ENCODE results near the gene CENPP.
"Not testable (repeated sequence)": the region's sequence is repeated elsewhere in the genome, so short reads cannot be mapped to it uniquely, and the experiment has no call there.

Gene CENPP

DNA sequence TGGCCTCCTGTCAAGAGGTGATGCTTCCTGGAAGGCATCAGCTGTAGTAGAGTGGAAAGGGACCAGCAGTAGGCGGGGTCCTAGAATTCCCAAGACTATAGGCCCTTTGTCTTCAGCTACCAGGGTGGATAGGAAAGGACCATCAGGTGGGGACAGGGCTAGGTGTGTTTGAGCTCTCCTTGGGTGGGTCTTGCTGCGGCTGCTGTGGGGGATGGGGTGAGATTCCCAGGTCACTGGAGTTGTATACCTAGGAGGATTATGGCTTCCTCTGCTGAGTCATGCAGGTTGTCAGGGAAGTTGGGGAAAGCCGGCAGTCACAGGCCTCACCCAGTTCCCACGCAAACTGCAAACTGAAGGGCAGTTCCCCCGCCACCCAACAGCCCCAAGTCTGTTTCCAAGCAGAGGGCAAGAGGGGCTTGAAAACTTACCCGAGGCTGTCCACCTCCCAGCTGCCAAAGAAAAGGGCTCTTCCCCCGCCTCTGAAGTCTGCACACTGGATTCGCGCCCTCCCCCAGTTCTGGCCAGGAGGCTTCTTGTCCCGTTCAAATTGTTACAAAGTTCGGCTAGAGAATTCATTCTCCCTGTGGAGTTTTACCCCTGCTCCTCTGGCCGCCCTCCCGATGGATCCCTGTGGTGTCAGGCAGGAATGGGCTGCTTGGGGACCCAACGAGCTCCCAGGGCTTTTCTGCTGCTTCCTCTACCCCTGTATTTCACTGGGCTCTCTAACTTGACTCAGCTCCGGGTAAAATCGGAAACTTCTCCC, 233.0 kb downstream of the CENPP start:
- DNase-seq: no peak

DNA sequence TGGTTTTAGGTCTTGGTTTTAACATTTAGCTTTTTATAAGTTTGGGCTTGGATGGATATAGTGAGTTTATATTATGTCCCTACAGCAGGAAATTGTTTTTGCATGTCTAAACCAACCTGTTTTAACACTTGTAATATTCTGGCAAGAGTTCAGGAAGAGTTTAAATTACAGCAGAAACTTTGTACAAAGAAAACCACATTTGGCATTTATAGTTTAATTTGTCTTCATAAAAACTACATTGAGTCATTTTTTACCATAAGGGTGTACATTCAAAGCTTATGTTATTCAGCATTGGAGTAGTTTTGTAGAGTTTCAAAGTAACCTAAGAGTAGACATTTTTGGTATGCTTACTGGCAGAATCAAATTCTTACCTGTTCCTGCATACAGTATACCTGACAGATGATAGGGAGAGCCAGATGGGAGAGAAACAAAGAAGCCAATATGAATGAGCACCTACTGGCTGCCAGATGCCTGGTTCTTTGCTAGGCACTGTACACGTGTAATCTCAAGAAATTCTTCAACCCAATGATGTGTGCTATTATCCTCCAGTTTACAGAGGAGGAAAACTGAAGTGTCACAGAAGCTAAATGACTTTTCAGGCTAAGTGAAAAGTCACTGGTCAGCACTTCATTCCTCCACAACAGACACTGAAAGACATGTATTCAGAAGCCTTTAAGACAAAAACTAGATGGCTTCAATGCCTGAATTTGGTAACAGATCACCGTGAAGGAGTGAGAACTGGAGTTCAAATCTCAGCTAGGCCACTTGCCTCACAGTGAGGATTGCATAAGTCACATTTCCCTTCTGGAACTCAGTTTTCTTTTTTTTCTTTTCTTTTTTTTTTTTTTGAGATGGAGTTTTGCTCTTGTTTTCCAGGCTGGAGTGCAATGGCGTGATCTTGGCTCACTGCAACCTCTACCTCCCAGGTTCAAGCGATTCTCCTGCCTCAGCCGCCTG, 235.9 kb downstream of the CENPP start:
- DNase-seq: no peak

DNA sequence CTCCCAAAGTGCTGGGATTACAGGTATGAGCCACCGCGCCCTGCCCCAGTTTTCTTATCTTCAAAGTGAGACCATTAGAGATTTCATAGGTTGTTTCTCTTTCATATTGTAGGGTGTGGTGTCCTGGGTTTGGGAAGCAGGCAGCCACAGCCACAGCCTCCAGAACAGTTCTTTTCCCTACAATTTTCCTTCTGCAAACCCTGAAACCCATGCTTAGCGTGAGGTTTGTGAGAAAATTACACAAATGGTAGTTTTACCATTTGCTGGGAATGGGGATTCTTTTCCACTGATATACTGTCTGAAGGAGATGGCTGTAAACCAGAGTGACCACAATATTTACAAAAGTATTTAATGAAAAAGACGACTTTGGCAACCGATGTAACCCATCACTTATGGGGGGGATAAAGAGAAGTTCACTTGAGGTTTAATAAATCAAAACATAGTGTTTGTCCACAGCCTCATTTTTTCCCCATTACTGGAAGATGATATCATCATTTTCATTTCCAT, 236.8 kb downstream of the CENPP start:
- DNase-seq: no peak

DNA sequence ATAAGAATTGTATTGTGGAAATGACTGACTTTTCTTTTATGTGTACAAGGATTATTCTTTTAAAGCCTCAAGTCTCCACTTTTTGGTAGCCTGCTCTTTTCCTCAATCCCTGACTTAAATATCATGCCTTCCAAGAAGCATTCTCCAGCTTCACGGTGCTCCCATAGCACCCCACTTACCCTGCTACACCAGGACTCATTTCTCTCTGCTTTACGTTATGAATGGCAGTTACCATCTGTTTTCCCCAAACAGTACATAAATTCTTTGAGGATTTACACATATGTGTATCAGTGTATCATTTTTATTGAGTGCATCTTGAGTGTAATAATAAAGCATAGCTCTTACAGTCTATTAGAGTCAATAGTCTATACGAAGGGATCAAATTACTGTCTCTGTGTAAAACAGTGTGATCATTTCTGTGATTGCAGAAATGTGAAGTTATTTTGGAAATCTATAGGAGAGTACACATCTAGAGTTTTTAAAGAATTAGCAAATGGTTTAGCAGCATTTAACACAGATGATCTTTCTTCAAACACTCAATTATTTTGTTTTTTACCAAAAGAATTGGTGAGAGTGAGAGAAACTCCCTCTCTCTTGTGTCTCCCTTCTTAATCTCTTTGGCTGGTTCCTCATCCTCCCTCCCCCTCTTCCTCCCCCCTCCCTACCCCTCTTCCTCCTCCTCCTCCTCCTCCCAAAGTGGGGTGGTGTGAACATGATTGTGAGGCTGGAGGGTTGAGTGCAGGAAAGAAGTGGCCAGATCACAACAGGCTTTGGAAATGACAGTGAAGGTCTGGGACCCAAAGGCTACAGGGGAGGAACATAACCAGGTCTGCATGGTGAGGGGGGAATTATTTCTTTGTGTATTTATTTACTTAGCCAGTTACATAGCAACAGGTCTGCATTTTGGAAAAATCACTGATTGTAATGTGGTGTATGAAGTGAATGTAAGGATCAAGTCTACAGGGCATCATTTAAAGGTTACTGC, 237.7 kb downstream of the CENPP start:
- DNase-seq: peak; percentile 2

DNA sequence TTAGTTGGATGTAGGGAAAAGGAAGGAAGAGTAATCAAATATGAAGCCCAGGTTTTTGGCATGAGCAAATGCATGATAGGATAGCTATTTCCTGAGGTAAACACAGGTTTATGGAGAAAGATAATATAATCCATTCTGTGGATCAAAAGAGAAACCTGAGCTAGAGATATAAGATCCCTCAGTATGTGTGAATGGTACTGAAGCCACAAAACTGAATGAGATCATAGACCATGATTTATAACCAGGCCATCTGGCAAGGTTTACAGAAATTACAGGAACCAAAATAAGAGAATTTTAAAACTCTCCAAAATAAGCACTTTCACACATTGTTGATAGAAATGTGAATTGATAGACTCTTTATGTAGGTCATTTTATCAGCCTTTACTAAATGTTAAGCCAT, 238.8 kb downstream of the CENPP start:
- DNase-seq: no peak

DNA sequence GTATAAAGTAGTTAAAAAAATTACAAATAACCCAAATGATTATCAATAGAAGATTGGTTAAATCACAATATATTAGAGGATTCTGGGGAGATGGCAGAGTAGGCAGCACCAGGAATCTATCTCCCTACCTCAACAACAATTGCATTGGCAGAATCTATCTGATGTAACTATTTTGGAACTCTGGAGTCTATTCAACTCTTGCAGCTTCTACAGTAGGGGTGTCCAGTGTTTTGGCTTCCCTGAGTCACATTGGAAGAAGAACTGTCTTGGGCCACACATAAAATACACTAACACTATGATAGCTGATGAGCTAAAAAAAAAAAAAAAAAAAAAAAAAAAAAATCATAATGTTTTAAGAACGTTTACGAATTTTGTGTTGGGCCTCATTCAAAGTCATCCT, 239.2 kb downstream of the CENPP start:
- no peak for DNase-seq

DNA sequence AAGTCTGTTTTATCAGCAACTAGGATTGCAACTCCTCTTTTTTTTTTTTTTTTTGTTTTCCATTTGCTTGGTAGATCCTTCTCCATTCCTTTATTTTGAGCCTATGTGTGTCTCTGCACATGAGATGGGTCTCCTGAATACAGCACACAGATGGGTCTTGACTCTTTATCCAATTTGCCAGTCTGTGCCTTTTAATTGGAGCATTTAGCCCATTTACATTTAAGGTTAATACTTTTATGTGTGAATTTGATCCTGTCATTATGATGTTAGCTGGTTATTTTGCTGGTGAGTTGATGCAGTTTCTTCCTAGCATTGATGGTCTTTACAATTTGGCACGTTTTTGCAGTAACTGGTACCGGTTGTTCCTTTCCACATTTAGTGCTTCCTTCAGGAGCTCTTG, 246.1 kb downstream of the CENPP start:
- not testable (repeated sequence) for DNase-seq

DNA sequence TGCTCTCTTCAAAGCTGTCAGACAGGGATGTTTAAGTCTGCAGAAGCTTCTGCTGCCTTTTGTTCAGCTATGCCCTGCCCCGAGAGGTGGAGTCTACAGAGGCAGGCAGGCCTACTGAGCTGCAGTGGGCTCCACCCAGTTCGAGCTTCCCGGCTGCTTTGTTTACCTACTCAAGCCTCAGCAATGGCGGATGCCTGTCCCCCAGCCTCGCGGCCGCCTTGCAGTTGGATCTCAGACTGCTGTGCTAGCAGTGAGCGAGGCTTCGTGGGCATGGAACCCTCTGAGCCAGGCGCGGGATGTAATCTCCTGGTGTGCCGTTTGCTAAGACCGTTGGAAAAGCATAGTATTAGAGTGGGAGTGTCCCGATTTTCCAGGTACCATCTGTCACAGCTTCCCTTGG, 247.9 kb downstream of the CENPP start:
- DNase-seq: not testable (repeated sequence)

DNA sequence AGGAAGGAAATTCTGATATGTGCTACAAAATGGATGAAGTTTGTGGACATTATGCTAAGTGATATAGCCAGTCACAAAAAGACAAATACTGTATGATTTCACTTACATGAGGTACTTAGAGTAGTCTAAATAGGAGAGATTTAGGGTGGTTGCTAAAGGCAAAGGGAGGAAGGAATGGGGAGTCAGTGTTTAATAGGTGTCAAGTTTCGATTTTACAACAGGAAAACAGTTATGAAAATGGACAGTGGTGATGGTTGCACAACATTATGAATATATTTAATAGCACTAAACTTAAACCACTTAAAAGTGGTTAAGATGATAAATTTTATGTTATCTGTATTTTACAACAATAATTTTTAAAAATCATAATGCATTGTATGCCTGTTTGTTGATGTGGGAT, 250.4 kb downstream of the CENPP start:
- DNase-seq: no peak

DNA sequence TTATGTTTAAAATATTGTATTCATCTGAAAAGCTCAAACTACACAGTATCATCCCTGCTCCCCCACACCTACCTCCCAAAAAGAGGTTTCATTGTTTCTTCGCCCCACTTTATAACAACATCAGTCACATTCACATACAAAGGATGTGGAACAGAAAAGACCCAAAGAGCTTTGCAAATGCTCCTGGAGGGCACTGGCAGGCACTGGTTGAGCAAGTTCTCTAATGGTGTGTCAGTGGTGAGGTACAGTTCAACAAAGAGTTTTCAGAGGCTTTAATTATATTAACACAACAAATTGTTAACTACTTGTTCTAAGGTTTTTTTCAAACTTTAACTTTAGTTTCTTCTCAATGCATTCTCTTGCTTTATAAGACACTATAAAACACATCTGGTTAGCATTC, 264.2 kb downstream of the CENPP start:
- DNase-seq: no peak

DNA sequence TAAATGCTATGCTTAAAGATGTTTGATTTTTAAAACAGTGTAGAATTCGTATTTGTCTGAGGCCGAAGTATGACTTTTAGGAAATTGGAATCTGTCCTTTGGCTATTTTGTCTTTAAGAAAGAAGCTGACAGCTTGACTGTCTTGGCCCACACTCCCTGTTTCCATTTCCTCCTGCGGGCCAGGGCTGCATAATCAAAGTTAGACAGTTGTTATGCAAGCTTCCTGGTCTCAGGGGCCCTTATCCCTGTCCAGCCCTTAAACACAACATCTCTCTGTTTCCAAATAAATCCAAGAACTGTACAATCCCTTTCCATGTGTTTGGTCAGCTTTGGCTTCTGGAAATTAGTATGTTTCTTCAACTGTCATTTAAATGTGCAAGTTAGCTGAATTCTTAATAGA, 264.6 kb downstream of the CENPP start:
- DNase-seq: no peak

DNA sequence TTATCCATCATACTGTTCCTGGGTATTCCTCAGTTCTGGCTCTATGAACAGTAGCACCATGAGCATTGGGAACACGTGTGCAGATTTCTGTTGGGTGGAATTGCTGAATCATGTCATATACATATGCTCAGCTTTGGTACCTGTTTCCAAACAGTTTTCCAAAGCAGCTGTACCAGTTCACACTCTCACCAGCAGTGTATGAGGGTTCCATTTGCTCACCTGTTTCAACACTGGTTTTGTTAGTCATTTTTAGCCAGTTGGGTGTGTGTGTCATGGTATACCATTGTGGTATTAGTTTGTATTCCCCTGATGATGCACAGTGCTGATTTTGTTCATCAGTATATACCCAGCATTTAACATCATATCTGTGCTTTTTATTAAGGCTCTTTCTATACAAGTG, 266.8 kb downstream of the CENPP start:
- DNase-seq: no peak

DNA sequence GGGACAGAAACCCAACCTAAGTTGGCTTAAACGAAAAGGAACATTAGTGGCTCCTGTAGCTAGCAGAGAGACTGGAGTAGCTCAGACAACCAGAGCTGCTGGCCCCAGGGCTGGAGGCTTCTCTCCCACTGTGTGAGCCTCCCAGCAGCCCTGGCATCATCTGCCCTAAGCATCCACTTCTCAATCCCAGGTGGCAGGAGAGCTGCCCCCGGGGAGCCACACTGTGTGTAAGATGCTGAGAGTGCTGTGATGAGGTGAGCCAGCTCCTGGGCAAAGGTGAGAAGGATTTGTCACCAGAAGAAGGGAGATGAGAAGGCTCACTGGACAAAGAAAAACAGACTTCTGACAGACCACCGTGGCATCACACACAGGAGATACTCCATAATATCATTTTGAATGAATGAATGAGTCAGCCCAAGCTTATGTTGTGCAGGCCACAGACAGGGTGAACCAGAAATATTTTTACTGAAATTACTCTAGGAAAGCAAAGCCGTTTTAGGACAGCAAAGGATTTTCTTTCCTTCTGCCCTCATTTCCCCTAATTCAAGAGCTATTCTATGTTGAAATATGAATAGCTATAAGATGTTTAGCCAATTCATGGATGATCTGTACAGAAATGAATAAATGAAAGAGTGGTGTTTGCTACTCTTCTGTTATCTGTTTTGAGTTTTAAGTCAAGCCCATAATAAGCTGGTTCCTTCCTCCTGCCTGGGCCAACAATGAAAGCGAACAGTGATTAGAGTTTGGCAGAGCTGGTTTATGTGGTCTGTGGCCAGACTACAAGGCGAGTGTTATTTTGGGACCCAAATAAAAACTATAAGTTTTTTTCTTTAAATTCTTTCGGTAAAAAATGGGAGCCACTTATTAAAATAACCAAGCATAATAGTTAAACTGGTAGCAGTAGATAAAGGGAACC, 267.5 kb downstream of the CENPP start:
- DNase-seq: no peak

DNA sequence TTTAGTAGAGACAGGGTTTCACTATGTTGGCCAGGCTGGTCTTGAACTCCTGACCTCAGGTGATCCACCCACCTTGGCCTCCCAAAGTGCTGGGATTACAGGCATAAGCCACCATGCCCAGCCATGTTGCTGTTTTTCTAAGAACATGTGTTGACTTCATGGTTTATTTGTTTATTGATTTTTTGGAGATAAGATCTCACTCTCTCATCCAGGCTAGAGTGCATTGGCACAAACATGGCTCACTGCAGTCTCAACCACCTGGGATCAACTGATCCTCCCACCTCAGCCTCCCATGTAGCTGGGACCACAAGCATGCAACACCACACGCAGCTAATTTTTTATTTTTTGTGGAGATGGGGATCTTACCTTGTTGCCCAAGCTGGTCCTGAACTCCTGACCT, 269.3 kb downstream of the CENPP start:
- not testable (repeated sequence) for DNase-seq

DNA sequence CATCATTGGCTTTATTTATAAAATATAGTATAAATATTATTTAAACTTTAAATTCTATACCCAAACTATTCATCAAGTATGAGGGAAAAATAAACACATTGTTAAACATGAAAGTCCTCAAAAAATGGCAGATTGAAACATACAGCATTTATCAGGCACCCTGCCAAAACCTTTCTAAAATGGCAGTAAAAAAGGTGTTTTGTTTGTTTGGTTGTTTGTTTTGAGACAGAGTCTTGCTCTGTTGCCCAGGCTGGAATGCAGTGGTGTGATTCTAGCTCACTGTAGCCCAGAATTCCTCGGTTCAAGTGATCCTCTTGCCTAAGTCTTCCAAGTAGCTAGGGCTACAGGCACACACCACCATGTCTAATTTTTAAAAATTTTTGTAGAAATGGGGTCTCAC, 270.2 kb downstream of the CENPP start:
- DNase-seq: no peak

DNA sequence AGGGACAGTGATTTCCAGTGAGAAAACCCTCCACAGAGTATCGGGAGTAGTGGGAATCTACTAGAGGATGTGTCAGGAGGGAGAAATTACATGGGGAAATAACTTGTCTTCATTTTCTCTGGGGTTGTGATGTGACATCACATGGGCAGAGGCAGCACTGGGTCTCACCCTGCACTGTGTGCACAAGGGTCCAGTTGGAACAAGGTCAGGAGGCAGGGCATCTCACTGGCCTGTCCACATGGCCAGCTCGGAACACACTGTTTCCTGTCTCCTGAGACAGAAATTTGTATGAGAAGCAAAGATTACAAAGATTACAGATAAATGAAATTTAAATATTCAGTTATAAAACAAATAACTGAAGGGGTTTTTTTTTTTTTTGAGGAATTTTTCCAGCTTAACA, 272.6 kb downstream of the CENPP start:
- DNase-seq: no peak

DNA sequence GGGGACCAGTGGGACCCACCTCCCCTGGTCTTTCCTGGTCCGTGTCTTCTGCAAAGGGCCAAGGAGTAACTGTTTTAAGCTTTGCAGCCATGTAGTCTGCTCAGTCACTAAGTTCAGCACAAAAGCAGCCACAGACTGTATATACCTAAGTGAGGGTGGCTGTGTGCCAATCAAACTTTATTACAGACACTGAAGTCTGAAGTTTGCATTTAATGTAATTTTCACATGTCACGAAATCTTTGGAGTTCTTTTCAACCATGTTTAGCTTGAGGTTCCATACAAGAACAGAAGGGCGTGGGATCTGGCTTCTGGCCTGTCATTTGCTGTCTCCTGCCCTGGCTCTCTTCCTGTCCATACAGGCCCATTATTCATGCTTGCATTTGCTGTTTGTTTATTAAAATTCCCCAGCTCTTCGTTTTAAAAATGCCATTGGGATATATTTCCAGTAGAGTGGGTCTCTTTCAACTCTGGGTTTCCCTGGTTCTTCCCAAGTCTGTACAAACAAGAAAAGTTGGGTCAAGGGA, 274.2 kb downstream of the CENPP start:
- DNase-seq: no peak

DNA sequence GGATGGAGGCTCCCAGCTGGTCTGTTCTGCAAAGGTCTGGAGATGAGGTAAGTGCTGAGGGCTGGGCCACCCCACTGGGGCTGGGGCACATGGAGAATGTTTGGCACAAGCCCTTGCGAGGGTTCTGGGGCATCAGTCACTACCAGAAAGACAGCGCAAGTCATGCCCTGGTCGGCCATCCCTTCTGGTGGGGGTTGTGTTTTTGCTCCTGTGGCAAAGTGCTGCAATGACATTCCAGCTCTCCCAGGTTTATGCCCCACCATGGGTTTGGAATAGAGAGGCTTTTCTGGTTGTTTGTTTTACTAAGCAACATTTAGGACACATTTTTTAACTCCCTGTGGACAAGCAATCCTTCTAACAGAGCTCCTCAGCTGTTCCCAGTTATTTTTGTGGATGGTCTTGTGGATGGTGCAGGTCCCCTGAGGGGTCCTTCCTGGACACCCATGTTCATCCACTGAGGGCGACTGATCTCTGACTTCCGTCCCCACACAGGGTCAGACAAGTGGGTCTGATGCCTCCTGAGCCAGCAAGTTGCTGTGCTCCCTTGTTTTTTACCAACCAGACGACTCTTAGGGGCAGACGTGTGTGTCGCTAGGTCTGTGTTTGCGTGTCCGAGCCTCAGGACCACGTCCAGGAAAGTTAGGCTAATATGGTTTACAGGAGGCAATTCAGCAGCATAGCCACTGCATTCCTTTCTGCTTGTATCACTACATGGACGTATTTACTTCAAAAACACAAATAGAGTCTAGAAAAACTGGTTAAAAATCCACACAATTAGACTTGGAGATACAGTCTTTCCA, 274.9 kb downstream of the CENPP start:
- no peak for DNase-seq

DNA sequence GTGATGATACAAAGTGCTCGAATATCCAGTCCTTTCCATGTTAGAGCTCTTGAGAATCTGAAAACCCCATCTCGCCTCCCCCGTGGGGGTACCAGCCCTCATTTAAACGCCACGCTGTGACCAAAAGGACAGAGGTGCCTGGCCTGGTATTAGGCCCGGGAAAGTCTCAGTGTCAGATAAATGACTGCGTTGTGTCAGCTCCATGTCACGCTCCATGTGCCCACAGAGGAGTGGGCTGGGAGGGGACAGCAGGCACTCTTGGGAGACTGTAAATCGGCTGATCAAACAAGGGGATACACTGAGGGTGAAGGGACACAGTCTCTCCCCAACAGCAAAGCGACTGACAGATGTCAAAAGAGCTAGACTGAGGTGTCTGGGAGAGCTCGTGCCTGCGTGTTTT, 275.7 kb downstream of the CENPP start:
- DNase-seq: no peak

DNA sequence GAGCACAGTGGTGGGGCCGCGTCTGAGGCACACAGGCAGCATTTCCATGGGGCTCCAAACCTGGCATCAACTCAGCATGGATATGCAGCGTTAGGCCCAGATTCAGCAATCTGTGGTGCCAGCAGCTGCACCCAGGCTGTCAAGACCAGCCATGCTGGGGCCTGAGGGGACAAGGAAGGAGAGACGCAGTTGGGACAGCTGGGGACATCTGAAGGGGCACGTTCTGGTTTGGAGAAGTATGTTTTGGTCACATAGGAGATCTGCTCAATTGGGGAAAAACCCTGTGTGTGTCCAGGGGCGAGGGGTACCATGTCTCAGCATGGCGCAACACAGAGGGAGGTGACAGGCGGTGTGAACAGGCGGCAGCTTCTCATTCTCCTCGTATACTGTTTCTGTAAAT, 276.7 kb downstream of the CENPP start:
- DNase-seq: no peak

Measured in COR-L47 (cell line).